Gastroesophageal sphincter (tissue), 3 donors: ENCODE data around the gene SLC38A3.

Experiments
- CTCF ChIP-seq, 4 experiments: fragments of 200-600 bp in 2 of 4; fragments of 450-650 bp in 2 of 4; sonication (generic) in 1 of 4; IDR thresholded peaks; one replicate each; pipeline ENCODE4 v1.5.1; 2017 to 2019; ENCODE audit warnings: antibody characterized with exemption in 4 of 4, mild to moderate bottlenecking in 2 of 4, moderate library complexity in 2 of 4
- EP300 ChIP-seq: sonication (generic); formaldehyde crosslinking; IDR thresholded peaks from one replicate; pipeline ENCODE4 v1.6.1; 2017; ENCODE audit warnings: antibody characterized with exemption, mild to moderate bottlenecking
- POLR2A ChIP-seq, 2 donors: fragments of 450-650 bp; IDR thresholded peaks; one replicate each; pipeline ENCODE4 v1.6.1; 2017; ENCODE audit warnings: antibody characterized with exemption in 2 of 2, mild to moderate bottlenecking in 2 of 2, moderate library complexity in 1 of 2
- POLR2AphosphoS5 ChIP-seq: sonication (generic); formaldehyde crosslinking; IDR thresholded peaks from one replicate; pipeline ENCODE4 v1.6.1; 2017; ENCODE audit warnings: antibody characterized with exemption

- TF ChIP-seq CTCF (IDR thresholded peaks at IDR 0.05) (no peak), POLR2A (IDR thresholded peaks at IDR 0.05) (no peak), POLR2AphosphoS5 (no peak), EP300 (no peak)
Observed at GRCh38 chr3:50170689-50171088, 34.4 kb upstream of the SLC38A3 start.
